Activated CD8-positive, alpha-beta T cell treated with anti-CD3 and anti-CD28 coated beads for 36 hours (primary cell): ENCODE data around the gene FAM200A. TPM values are rescaled to one million over a fixed set of nuclear protein-coding genes. Genes with fewer than 3 reads are reported as not detected.

Experiments used
- ATAC-seq: fragments of 200-7000 bp; cut with Tn5 transposase; one replicate; pipeline ENCODE4 v1.10.0; 2021; ENCODE audit warnings: mild to moderate bottlenecking, moderate library complexity
- CTCF ChIA-PET: fragments of 350-600 bp; sonication (Branson Sonifier 250); formaldehyde crosslinking; loops from one replicate; lab custom pipeline; 2021; ENCODE audit warnings: antibody characterized with exemption; lab: Charles Lee
- POLR2A ChIA-PET: fragments of 350-600 bp; sonication (Branson Sonifier 250); formaldehyde crosslinking; loops from one replicate; lab custom pipeline; 2021; ENCODE audit warnings: antibody characterized with exemption; lab: Charles Lee
- DNase-seq: peaks from one replicate; pipeline ENCODE4 v3.0.0-alpha.2; 2020
- H3K27ac Mint-ChIP-seq: one replicate; pipeline ENCODE4 v1.8.0; 2021; ENCODE audit warnings: mild to moderate bottlenecking, mixed read lengths
- H3K27me3 Mint-ChIP-seq: one replicate; pipeline ENCODE4 v1.8.0; 2021; ENCODE audit warnings: mixed read lengths
- H3K36me3 Mint-ChIP-seq: one replicate; pipeline ENCODE4 v1.8.0; 2021; ENCODE audit warnings: low read depth, mixed read lengths
- H3K4me1 Mint-ChIP-seq: one replicate; pipeline ENCODE4 v1.8.0; 2021; ENCODE audit warnings: low read depth, mixed read lengths
- H3K4me3 Mint-ChIP-seq: one replicate; pipeline ENCODE4 v1.8.0; 2021; ENCODE audit warnings: mild to moderate bottlenecking, moderate library complexity, mixed read lengths
- H3K9me3 Mint-ChIP-seq: one replicate; pipeline ENCODE4 v1.8.0; 2021; ENCODE audit warnings: mixed read lengths
- intact Hi-C: fragments of 100-400 bp; cut with micrococcal nuclease; formaldehyde crosslinking; loops from one replicate; pipeline ENCODE4 v1.10.0; 2022
- total RNA-seq, 2 experiments: library from RNA; stranded (reverse); gene quantifications; one replicate each; pipeline ENCODE4 v1.2.3, GENCODE V29; 2021
- TF ChIP-seq, protein P1 (sequence below): fragments of 200-600 bp; IDR thresholded peaks from one replicate; pipeline ENCODE4 v1.8.0; 2022; ENCODE audit warnings: antibody characterized with exemption, mild to moderate bottlenecking

The FAM200A gene
- 1 to 10 TPM; 4.8 to 4.9 TPM for total RNA-seq

DNA sequence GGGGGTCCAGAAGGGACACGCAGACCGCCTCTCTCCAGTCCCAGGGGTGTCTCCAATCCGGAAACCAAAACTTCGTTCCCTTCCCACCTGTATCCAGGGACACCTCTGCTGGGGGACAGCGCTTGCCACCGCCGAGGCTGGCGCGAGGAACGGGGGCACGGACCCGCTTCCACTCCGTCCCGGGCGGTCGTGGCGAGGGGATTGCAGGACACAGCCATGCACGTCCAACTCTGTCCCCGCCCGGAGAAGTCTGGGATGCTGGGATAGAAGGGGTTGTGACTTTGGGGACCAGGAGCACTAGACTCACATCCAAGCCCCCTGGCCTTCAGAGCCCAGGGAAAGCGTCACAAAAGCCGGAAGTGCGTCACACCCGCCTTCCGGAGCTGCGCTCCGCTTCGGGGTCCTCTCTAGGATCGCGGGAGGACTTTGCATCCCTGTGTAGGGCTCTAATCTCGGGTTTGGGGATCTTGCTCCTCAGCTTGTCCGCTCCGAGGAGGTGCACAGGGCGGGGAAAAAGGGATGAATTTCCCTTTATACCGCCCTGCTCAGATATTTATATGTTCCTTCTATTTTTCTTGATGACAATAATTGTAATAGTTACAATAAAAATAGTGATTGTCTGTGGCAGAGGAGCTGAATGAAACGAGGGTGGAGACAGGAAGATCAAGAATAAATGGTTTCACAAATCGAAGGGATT lies at the start of gene FAM200A:
FAM200A (minus strand) TSS at position 348 of the 697 bp plus-strand sequence. CDS start 3,707 bp downstream, outside the sequence.
- ChIA-PET POLR2A (interaction anchor here (1.2 kb wide), 2 partner anchors 73 to 80 kb away, joined by 3 to 4 read pairs; no protein-coding TSS in a partner anchor), CTCF (interaction anchor here (0.9 to 1.2 kb wide), 2 partner anchors 27 to 52 kb away, joined by 3 read pairs; partner anchors contain the start of gene ZNF394)
- Mint-ChIP-seq H3K27me3 (no peaks in the 10 kb centered on the region), H3K27ac (peak within 1 kb of the TSS; percentile 93), H3K4me1 (peaks cover 27% of the 10 kb centered on the region), H3K4me3 (peak within 1 kb of the TSS; percentile 90), H3K36me3 (peaks cover 47% of the 10 kb centered on the region), H3K9me3 (peaks cover 2% of the 10 kb centered on the region)
- ATAC-seq (peak; percentile 99), DNase-seq (peak; percentile 91)
- intact Hi-C loops: loop anchor here (10.0 kb wide), 1 partner anchor 47 kb away; the partner anchor contains the start of genes ZKSCAN5 and ZNF394
- TF ChIP-seq, protein P1, sequence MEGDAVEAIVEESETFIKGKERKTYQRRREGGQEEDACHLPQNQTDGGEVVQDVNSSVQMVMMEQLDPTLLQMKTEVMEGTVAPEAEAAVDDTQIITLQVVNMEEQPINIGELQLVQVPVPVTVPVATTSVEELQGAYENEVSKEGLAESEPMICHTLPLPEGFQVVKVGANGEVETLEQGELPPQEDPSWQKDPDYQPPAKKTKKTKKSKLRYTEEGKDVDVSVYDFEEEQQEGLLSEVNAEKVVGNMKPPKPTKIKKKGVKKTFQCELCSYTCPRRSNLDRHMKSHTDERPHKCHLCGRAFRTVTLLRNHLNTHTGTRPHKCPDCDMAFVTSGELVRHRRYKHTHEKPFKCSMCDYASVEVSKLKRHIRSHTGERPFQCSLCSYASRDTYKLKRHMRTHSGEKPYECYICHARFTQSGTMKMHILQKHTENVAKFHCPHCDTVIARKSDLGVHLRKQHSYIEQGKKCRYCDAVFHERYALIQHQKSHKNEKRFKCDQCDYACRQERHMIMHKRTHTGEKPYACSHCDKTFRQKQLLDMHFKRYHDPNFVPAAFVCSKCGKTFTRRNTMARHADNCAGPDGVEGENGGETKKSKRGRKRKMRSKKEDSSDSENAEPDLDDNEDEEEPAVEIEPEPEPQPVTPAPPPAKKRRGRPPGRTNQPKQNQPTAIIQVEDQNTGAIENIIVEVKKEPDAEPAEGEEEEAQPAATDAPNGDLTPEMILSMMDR: no peak

DNA sequence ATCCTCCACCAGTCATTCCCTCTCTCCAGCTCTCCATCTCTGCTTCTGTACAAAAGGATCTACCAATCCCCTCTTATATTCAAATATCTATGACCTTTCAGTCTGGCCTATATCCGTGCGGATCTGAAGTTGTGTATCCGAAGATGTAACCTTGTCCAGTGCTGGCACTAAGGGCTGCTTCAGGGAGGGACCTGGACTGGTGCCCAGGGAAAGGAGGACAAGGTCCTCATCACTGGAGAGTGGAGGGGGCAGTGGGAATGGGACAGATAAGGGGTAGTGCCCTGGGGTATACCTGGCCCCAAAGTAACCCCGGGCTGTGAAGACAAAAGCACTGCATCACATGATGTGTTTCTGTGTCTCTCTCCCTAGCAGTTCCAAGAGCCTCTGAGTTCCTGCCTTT lies 47.9 kb upstream of the FAM200A start:
- H3K27me3 Mint-ChIP-seq: no peaks in the 10 kb centered on the region
- ChIA-PET CTCF (no interaction called here), POLR2A (no interaction called here)
- DNase-seq (no peak), ATAC-seq (no peak)
- TF ChIP-seq, protein P1: no peak
- intact Hi-C loops: no loop called here
- no peak overlapping the region for H3K4me3 Mint-ChIP-seq
- no peaks in the 10 kb centered on the region for H3K4me1 Mint-ChIP-seq
- H3K9me3 Mint-ChIP-seq: no peaks in the 10 kb centered on the region
- no peaks in the 10 kb centered on the region for H3K36me3 Mint-ChIP-seq
- no peak overlapping the region for H3K27ac Mint-ChIP-seq

DNA sequence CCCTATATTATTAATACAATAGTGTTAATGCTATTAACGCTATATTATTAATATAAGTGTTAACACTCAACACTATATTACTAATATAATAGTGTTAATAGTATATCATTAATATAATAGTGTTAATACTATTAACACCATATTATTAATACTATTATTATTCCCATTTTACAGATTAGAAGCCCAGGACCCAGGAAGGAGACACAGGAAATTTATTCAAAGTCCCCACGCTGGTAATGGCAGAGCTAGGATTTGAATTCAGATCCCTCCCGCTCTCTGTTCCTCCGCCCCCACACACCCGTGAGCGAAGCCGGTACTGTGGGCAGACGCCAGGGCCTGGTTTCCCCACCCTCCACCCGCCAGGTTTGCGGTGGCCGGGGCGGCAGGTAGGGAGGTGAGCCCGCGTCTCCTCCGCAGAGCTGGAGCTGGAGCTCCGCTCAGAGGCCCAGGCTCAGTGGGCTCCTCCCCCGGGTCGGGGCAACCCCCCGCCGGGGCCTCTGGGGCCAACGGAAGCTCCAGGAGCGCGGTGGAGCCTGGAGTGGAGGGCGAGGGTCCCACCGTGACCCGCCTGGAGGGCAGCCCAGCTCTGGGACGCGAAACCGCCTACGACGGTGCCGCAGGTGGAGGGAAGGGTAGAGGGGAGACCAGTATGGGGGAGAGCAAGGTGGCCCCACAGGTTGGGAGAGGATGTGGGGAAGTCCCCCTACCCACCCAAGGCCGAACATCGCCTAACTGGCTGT lies 46.0 kb upstream of the FAM200A start, which contains the start of gene TMEM225B:
TMEM225B (plus strand) TSS at position 506 of the 740 bp plus-strand sequence. CDS start 6,122 bp downstream, outside the sequence.
- H3K4me1 Mint-ChIP-seq: no peaks in the 10 kb centered on the region
- ChIA-PET CTCF (interaction anchor here (1.1 kb wide), 1 partner anchor 18 kb away, joined by 3 read pairs; no protein-coding TSS in a partner anchor), POLR2A (interaction anchor here (0.7 to 1.2 kb wide), 2 partner anchors 18 to 40 kb away, joined by 3 to 4 read pairs; partner anchors contain the start of gene ZNF655)
- DNase-seq (peak; percentile 49), ATAC-seq (peak; percentile 25)
- TF ChIP-seq, protein P1: no peak
- H3K9me3 Mint-ChIP-seq: no peaks in the 10 kb centered on the region
- H3K4me3 Mint-ChIP-seq: no peak within 1 kb of the TSS
- H3K36me3 Mint-ChIP-seq: no peaks in the 10 kb centered on the region
- intact Hi-C loops: no loop called here
- H3K27me3 Mint-ChIP-seq: no peaks in the 10 kb centered on the region
- no peak within 1 kb of the TSS for H3K27ac Mint-ChIP-seq

DNA sequence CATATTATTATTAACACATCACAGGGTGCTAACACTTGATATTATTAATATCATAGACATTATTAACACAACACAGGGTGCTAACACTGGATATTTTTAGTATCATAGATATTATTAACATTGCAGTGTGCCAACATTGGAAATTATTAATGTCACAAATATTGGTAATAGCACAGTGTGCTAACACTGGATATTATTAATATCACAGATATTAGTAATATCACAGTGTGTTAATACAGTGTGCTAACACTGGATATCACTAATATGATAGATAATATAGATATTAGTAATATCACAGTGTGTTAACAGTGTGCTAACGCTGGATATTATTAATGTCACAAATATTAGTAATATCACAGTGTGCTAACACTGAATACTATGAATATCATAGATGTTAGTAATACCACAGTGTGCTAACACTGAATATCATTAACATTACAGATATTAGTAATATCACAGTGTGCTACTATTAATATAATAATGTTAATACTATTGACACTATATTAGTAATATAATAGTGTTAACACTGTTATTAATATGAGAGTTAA lies 44.6 kb upstream of the FAM200A start:
- no peaks in the 10 kb centered on the region for H3K27me3 Mint-ChIP-seq
- H3K27ac Mint-ChIP-seq: no peak overlapping the region
- ATAC-seq (no peak), DNase-seq (no peak)
- no peaks in the 10 kb centered on the region for H3K4me1 Mint-ChIP-seq
- POLR2A ChIA-PET: interaction anchor here (0.6 kb wide), 1 partner anchor 453 kb away, joined by 3 read pairs; the partner anchor contains the start of gene ZSCAN21
- intact Hi-C loops: no loop called here
- CTCF ChIA-PET: no interaction called here
- H3K4me3 Mint-ChIP-seq: no peak overlapping the region
- TF ChIP-seq, protein P1: no peak
- no peaks in the 10 kb centered on the region for H3K9me3 Mint-ChIP-seq
- no peaks in the 10 kb centered on the region for H3K36me3 Mint-ChIP-seq
